Activated naive CD8-positive, alpha-beta T cell treated with anti-CD3 and anti-CD28 coated beads, Interleukin-2, amount 10 ng/mL, durations not matched to agents 7 days and 5 days (primary cell): ENCODE data around the gene GPR12. TPM values are rescaled to one million over a fixed set of nuclear protein-coding genes. Genes with fewer than 3 reads are reported as not detected.
"Not testable (repeated sequence)": the region's sequence is repeated elsewhere in the genome, so short reads cannot be mapped to it uniquely, and the experiment has no call there.

Source experiments
- ATAC-seq: fragments of 150-1000 bp; cut with Tn5 transposase; one replicate; pipeline ENCODE4 v1.10.0; 2021; ENCODE audit warnings: low read depth, moderate library complexity
- POLR2A ChIA-PET: fragments of 350-600 bp; sonication (Branson Sonifier 250); formaldehyde crosslinking; loops from one replicate; lab custom pipeline; 2021; ENCODE audit warnings: antibody characterized with exemption; lab: Charles Lee
- DNase-seq: peaks from one replicate; pipeline ENCODE4 v3.0.0; 2021
- H3K27ac Mint-ChIP-seq: one replicate; pipeline ENCODE4 v1.8.0; 2022; ENCODE audit warnings: mild to moderate bottlenecking, mixed read lengths
- H3K27me3 Mint-ChIP-seq: one replicate; pipeline ENCODE4 v1.8.0; 2022; ENCODE audit warnings: mild to moderate bottlenecking, moderate library complexity, mixed read lengths
- H3K36me3 Mint-ChIP-seq: one replicate; pipeline ENCODE4 v1.8.0; 2021; ENCODE audit warnings: mild to moderate bottlenecking, mixed read lengths
- H3K4me1 Mint-ChIP-seq: one replicate; pipeline ENCODE4 v1.8.0; 2021; ENCODE audit warnings: mixed read lengths
- H3K4me3 Mint-ChIP-seq: one replicate; pipeline ENCODE4 v1.8.0; 2022; ENCODE audit warnings: mild to moderate bottlenecking, moderate library complexity, mixed read lengths
- H3K9me3 Mint-ChIP-seq: one replicate; pipeline ENCODE4 v1.8.0; 2021; ENCODE audit warnings: mixed read lengths
- total RNA-seq, 2 experiments: library from RNA; stranded (reverse); gene quantifications; one replicate each; pipeline ENCODE4 v1.2.3, GENCODE V29; 2021

GPR12 gene
- total RNA-seq, 2 experiments from 2014 or later, result not detected

GRCh38 chr13:26727122-26727521, 33.5 kb downstream of the GPR12 start:
- DNase-seq (no peak), ATAC-seq (no peak)
- Mint-ChIP-seq H3K9me3 (peaks cover 1% of the 10 kb centered on the region), H3K36me3 (no peaks in the 10 kb centered on the region), H3K4me1 (peaks cover 3% of the 10 kb centered on the region), H3K27me3 (peaks cover 6% of the 10 kb centered on the region), H3K27ac (no peak overlapping the region), H3K4me3 (no peak overlapping the region)
- POLR2A ChIA-PET, result no interaction called here

- Mint-ChIP-seq H3K27me3 (peaks cover 6% of the 10 kb centered on the region), H3K27ac (no peak overlapping the region), H3K4me1 (peaks cover 5% of the 10 kb centered on the region), H3K36me3 (no peaks in the 10 kb centered on the region), H3K9me3 (peaks cover 1% of the 10 kb centered on the region), H3K4me3 (no peak overlapping the region)
- ATAC-seq (no peak), DNase-seq (no peak)
- POLR2A ChIA-PET, result no interaction called here
Observed at GRCh38 chr13:26726684-26727083, 33.9 kb downstream of the GPR12 start.

GRCh38 chr13:26723620-26724019, 37.0 kb downstream of the GPR12 start:
- POLR2A ChIA-PET, H3K9me3 Mint-ChIP-seq, DNase-seq, H3K4me3 Mint-ChIP-seq, H3K27ac Mint-ChIP-seq, ATAC-seq, H3K36me3 Mint-ChIP-seq, H3K27me3 Mint-ChIP-seq: not testable (repeated sequence)
- H3K4me1 Mint-ChIP-seq, result peaks cover 18% of the 10 kb centered on the region

- DNase-seq (no peak), ATAC-seq (no peak)
- peak overlapping the region; percentile 25 for H3K4me3 Mint-ChIP-seq
- peaks cover 18% of the 10 kb centered on the region for H3K4me1 Mint-ChIP-seq
- no peaks in the 10 kb centered on the region for H3K27me3 Mint-ChIP-seq
- H3K27ac Mint-ChIP-seq, result peak overlapping the region; percentile 90
- no peaks in the 10 kb centered on the region for H3K36me3 Mint-ChIP-seq
- no peaks in the 10 kb centered on the region for H3K9me3 Mint-ChIP-seq
- POLR2A ChIA-PET, result no interaction called here
Observed at GRCh38 chr13:26722321-26722720, 38.3 kb downstream of the GPR12 start.

GRCh38 chr13:26721251-26722121, 39.1 kb downstream of the GPR12 start:
- DNase-seq (peak; percentile 59), ATAC-seq (peak; percentile 93)
- H3K36me3 Mint-ChIP-seq, result no peaks in the 10 kb centered on the region
- peak overlapping the region; percentile 90 for H3K27ac Mint-ChIP-seq
- no peaks in the 10 kb centered on the region for H3K9me3 Mint-ChIP-seq
- POLR2A ChIA-PET, result interaction anchor here (1.4 kb wide), 1 partner anchor 64 kb away, joined by 3 read pairs; no protein-coding TSS in a partner anchor
- H3K4me1 Mint-ChIP-seq, result peaks cover 18% of the 10 kb centered on the region
- H3K27me3 Mint-ChIP-seq, result no peaks in the 10 kb centered on the region
- peak overlapping the region; percentile 79 for H3K4me3 Mint-ChIP-seq

GRCh38 chr13:26719356-26719945, 41.1 kb downstream of the GPR12 start:
- no peaks in the 10 kb centered on the region for H3K36me3 Mint-ChIP-seq
- no peaks in the 10 kb centered on the region for H3K27me3 Mint-ChIP-seq
- POLR2A ChIA-PET, result no interaction called here
- no peak overlapping the region for H3K4me3 Mint-ChIP-seq
- no peak for ATAC-seq
- peaks cover 2% of the 10 kb centered on the region for H3K9me3 Mint-ChIP-seq
- peaks cover 18% of the 10 kb centered on the region for H3K4me1 Mint-ChIP-seq
- DNase-seq, result no peak
- H3K27ac Mint-ChIP-seq, result no peak overlapping the region

GRCh38 chr13:26718872-26719271, 41.7 kb downstream of the GPR12 start:
- peaks cover 18% of the 10 kb centered on the region for H3K4me1 Mint-ChIP-seq
- ATAC-seq, result no peak
- H3K27me3 Mint-ChIP-seq, result no peaks in the 10 kb centered on the region
- no peak overlapping the region for H3K27ac Mint-ChIP-seq
- POLR2A ChIA-PET, result no interaction called here
- DNase-seq, result no peak
- H3K9me3 Mint-ChIP-seq, result peaks cover 2% of the 10 kb centered on the region
- H3K36me3 Mint-ChIP-seq, result no peaks in the 10 kb centered on the region
- no peak overlapping the region for H3K4me3 Mint-ChIP-seq

- H3K4me1 Mint-ChIP-seq, result peaks cover 19% of the 10 kb centered on the region
- H3K4me3 Mint-ChIP-seq, result no peak overlapping the region
- POLR2A ChIA-PET, result no interaction called here
- H3K36me3 Mint-ChIP-seq, result no peaks in the 10 kb centered on the region
- H3K27me3 Mint-ChIP-seq, result no peaks in the 10 kb centered on the region
- DNase-seq (no peak), ATAC-seq (no peak)
- peak overlapping the region; percentile 21 for H3K27ac Mint-ChIP-seq
- H3K9me3 Mint-ChIP-seq, result peaks cover 2% of the 10 kb centered on the region
Observed at GRCh38 chr13:26718146-26718545, 42.4 kb downstream of the GPR12 start.

- H3K27me3 Mint-ChIP-seq, result no peaks in the 10 kb centered on the region
- no peak overlapping the region for H3K4me3 Mint-ChIP-seq
- ATAC-seq (no peak), DNase-seq (no peak)
- H3K36me3 Mint-ChIP-seq, result no peaks in the 10 kb centered on the region
- peaks cover 7% of the 10 kb centered on the region for H3K9me3 Mint-ChIP-seq
- POLR2A ChIA-PET, result interaction anchor here (0.7 kb wide), 1 partner anchor 1076 kb away, joined by 3 read pairs; no protein-coding TSS in a partner anchor
- H3K27ac Mint-ChIP-seq, result no peak overlapping the region
- peaks cover 16% of the 10 kb centered on the region for H3K4me1 Mint-ChIP-seq
Observed at GRCh38 chr13:26716984-26717383, 43.6 kb downstream of the GPR12 start.

GRCh38 chr13:26713341-26713740, 47.2 kb downstream of the GPR12 start:
- no peak overlapping the region for H3K4me3 Mint-ChIP-seq
- POLR2A ChIA-PET, result no interaction called here
- DNase-seq (no peak), ATAC-seq (no peak)
- H3K27me3 Mint-ChIP-seq, result no peaks in the 10 kb centered on the region
- H3K4me1 Mint-ChIP-seq, result peaks cover 10% of the 10 kb centered on the region
- H3K36me3 Mint-ChIP-seq, result no peaks in the 10 kb centered on the region
- no peak overlapping the region for H3K27ac Mint-ChIP-seq
- peaks cover 7% of the 10 kb centered on the region for H3K9me3 Mint-ChIP-seq

- H3K36me3 Mint-ChIP-seq, result no peaks in the 10 kb centered on the region
Observed at GRCh38 chr13:26711211-26711610, 49.4 kb downstream of the GPR12 start.

GRCh38 chr13:26710166-26710565, 50.4 kb downstream of the GPR12 start:
- POLR2A ChIA-PET, result interaction anchor here (0.6 kb wide), 1 partner anchor 206 kb away, joined by 7 read pairs; no protein-coding TSS in a partner anchor
- H3K4me3 Mint-ChIP-seq, result no peak overlapping the region

More at GRCh38 chr13:26711211-26711610, 49.4 kb downstream of the GPR12 start:
- no peak for DNase-seq
- Mint-ChIP-seq H3K9me3 (peaks cover 7% of the 10 kb centered on the region), H3K4me3 (no peak overlapping the region), H3K4me1 (peaks cover 10% of the 10 kb centered on the region), H3K27me3 (no peaks in the 10 kb centered on the region), H3K27ac (no peak overlapping the region)
- POLR2A ChIA-PET, result no interaction called here
- ATAC-seq, result no peak

GRCh38 chr13:26709461-26709860, 51.1 kb downstream of the GPR12 start:
- no peaks in the 10 kb centered on the region for H3K36me3 Mint-ChIP-seq

More at GRCh38 chr13:26710166-26710565, 50.4 kb downstream of the GPR12 start:
- Mint-ChIP-seq H3K27ac (no peak overlapping the region), H3K27me3 (peaks cover 4% of the 10 kb centered on the region), H3K36me3 (no peaks in the 10 kb centered on the region), H3K9me3 (peaks cover 7% of the 10 kb centered on the region), H3K4me1 (peaks cover 10% of the 10 kb centered on the region)
- ATAC-seq (no peak), DNase-seq (no peak)

GRCh38 chr13:26708007-26708297, 52.6 kb downstream of the GPR12 start:
- H3K27ac Mint-ChIP-seq, result no peak overlapping the region
- DNase-seq (no peak), ATAC-seq (no peak)
- no peak overlapping the region for H3K4me3 Mint-ChIP-seq
- H3K4me1 Mint-ChIP-seq, result peaks cover 8% of the 10 kb centered on the region
- H3K9me3 Mint-ChIP-seq, result peaks cover 5% of the 10 kb centered on the region
- H3K27me3 Mint-ChIP-seq, result peaks cover 8% of the 10 kb centered on the region
- no peaks in the 10 kb centered on the region for H3K36me3 Mint-ChIP-seq
- POLR2A ChIA-PET, result no interaction called here

More at GRCh38 chr13:26709461-26709860, 51.1 kb downstream of the GPR12 start:
- DNase-seq (no peak), ATAC-seq (no peak)
- H3K4me1 Mint-ChIP-seq, result peaks cover 10% of the 10 kb centered on the region
- H3K27ac Mint-ChIP-seq, result peak overlapping the region; percentile 48
- peaks cover 4% of the 10 kb centered on the region for H3K27me3 Mint-ChIP-seq
- POLR2A ChIA-PET, result no interaction called here
- no peak overlapping the region for H3K4me3 Mint-ChIP-seq
- peaks cover 6% of the 10 kb centered on the region for H3K9me3 Mint-ChIP-seq
